ENCODE measurements around the gene NDFIP2. TPM values are rescaled to one million over a fixed set of nuclear protein-coding genes. Genes with fewer than 3 reads are reported as not detected.

NDFIP2 gene
- total RNA-seq, 1 experiment from 2014 or later: 31.0 TPM

GRCh38 chr13:79432992-79433391 is 48.0 kb upstream of the NDFIP2 start:
- no peak for TF ChIP-seq CTCF (conservative IDR thresholded peaks at IDR 0.05)
- Histone ChIP-seq H2BK20ac (ENCODE audit: low read depth, low read length, poor library complexity, severe bottlenecking) (no peak overlapping the region), H2AFZ (ENCODE audit: low read length) (no peak overlapping the region), H4K20me1 (ENCODE audit: control insufficient read depth, insufficient read depth, insufficient read length) (no peaks in the 10 kb centered on the region), H3K4ac (ENCODE audit: low read depth, low read length) (no peak overlapping the region), H3K27ac (ENCODE audit: insufficient read length, low read depth, low read length) (no peak overlapping the region), H3K4me1 (ENCODE audit: insufficient read depth, low read length) (no peaks in the 10 kb centered on the region), H3K18ac (ENCODE audit: insufficient read length, low read depth, low read length) (no peak overlapping the region), H2BK12ac (ENCODE audit: insufficient read length, low read depth, low read length) (no peak overlapping the region), H4K8ac (replicated peaks; ENCODE audit: insufficient read length, low read depth, low read length) (no peak overlapping the region), H3K14ac (ENCODE audit: insufficient read depth, low read length) (no peak overlapping the region), H2BK120ac (ENCODE audit: low read depth, low read length, poor library complexity, severe bottlenecking) (no peak overlapping the region), H2AK5ac (ENCODE audit: insufficient read length, low read length) (no peak overlapping the region), H3K79me2 (ENCODE audit: insufficient read depth, low read length) (no peaks in the 10 kb centered on the region), H3K27me3 (ENCODE audit: insufficient read depth, low read length) (no peaks in the 10 kb centered on the region), H3K4me2 (ENCODE audit: insufficient read depth, insufficient read length, low read length) (no peak overlapping the region), H3K9me3 (ENCODE audit: control insufficient read depth, low read depth, low read length) (no peaks in the 10 kb centered on the region), H3K56ac (ENCODE audit: insufficient read length, low read depth, low read length) (no peak overlapping the region), H3K23me2 (ENCODE audit: insufficient read length, low read depth, low read length, poor library complexity, severe bottlenecking) (no peaks in the 10 kb centered on the region), H2BK15ac (ENCODE audit: low read depth, low read length) (no peak overlapping the region), H3K23ac (ENCODE audit: insufficient read length, low read depth, low read length) (no peak overlapping the region), H2BK5ac (ENCODE audit: insufficient read length, low read length) (no peak overlapping the region), H3K9ac (ENCODE audit: extremely low read depth, insufficient read length, low read length) (no peak overlapping the region), H4K91ac (ENCODE audit: insufficient read length, low read depth, low read length) (no peak overlapping the region), H3K79me1 (ENCODE audit: insufficient read depth, low read depth, low read length, poor library complexity, severe bottlenecking) (no peaks in the 10 kb centered on the region), H3T11ph (ENCODE audit: low read length) (no peak overlapping the region), H4K5ac (ENCODE audit: insufficient read length, low read depth, low read length) (no peak overlapping the region)
- no peak overlapping the region for H3K4me3 Mint-ChIP-seq
- no peaks in the 10 kb centered on the region; the same call in 1 of the 2 replicates for H3K27me3 Mint-ChIP-seq (ENCODE audit: low read depth)
- no peak for DNase-seq
- no CpG with 5 or more reads among the region's 11 CpGs for WGBS (ENCODE audit: extremely low coverage, insufficient read length, low lambda C conversion rate)
- no peaks in the 10 kb centered on the region for H3K36me3 Mint-ChIP-seq (ENCODE audit: insufficient read depth in 1 of 3, low read depth in 3 of 3)
- no peak overlapping the region for H3K27ac Mint-ChIP-seq
- H3K9me3 Mint-ChIP-seq: no peaks in the 10 kb centered on the region
- H3K4me1 Mint-ChIP-seq: no peaks in the 10 kb centered on the region

Data from H9 (cell line).